GM18511 (cell line): ENCODE measurements around the gene ERCC8.
A peak's percentile ranks its signal among the peaks of the same experiment; 100 is the strongest.
"Not testable (repeated sequence)": the region's sequence is repeated elsewhere in the genome, so short reads cannot be mapped to it uniquely, and the experiment has no call there.

Experiments
- ATAC-seq: cut with Tn5 transposase; IDR thresholded peaks from one replicate; pipeline ENCODE4 v1.9.1; 2021; ENCODE audit warnings: mild to moderate bottlenecking, moderate library complexity; ENCODE audit not compliant: unreplicated experiment

Gene ERCC8

GRCh38 chr5:60918466-60918865 lies 26.4 kb downstream of the ERCC8 start:
- no peak for ATAC-seq

- no peak for ATAC-seq
Observed at GRCh38 chr5:60916646-60917045, 28.2 kb downstream of the ERCC8 start.

- ATAC-seq = no peak
Observed at GRCh38 chr5:60903356-60903755, 41.5 kb downstream of the ERCC8 start.

- ATAC-seq = no peak
Observed at GRCh38 chr5:60896991-60897390, 47.9 kb downstream of the ERCC8 start.

- no peak for ATAC-seq
Observed at GRCh38 chr5:60893521-60893920, 51.3 kb downstream of the ERCC8 start.

GRCh38 chr5:60891667-60892066 lies 53.2 kb downstream of the ERCC8 start:
- no peak for ATAC-seq

- peak; percentile 70 for ATAC-seq
Observed at GRCh38 chr5:60888359-60889061, 56.4 kb downstream of the ERCC8 start.

GRCh38 chr5:60887746-60888145 lies 57.1 kb downstream of the ERCC8 start:
- no peak for ATAC-seq

- ATAC-seq = no peak
Observed at GRCh38 chr5:60887096-60887495, 57.8 kb downstream of the ERCC8 start.

- ATAC-seq = no peak
Observed at GRCh38 chr5:60886158-60886557, 58.7 kb downstream of the ERCC8 start.

- no peak for ATAC-seq
Observed at GRCh38 chr5:60883229-60883628, 61.6 kb downstream of the ERCC8 start.

GRCh38 chr5:60872892-60873291 lies 72.0 kb downstream of the ERCC8 start:
- ATAC-seq = no peak

- no peak for ATAC-seq
Observed at GRCh38 chr5:60870857-60871256, 74.0 kb downstream of the ERCC8 start.

GRCh38 chr5:60860572-60860971 lies 84.3 kb downstream of the ERCC8 start:
- not testable (repeated sequence) for ATAC-seq

- ATAC-seq = no peak
Observed at GRCh38 chr5:60856066-60856465, 88.8 kb downstream of the ERCC8 start.

GRCh38 chr5:60852940-60853339 lies 91.9 kb downstream of the ERCC8 start:
- no peak for ATAC-seq

- ATAC-seq = no peak
Observed at GRCh38 chr5:60852317-60852716, 92.6 kb downstream of the ERCC8 start.

- no peak for ATAC-seq
Observed at GRCh38 chr5:60851626-60852025, 93.2 kb downstream of the ERCC8 start.

GRCh38 chr5:60846298-60846697 lies 98.6 kb downstream of the ERCC8 start:
- no peak for ATAC-seq

GRCh38 chr5:60843936-60844905 lies 100.6 kb downstream of the ERCC8 start, which contains the start of gene ELOVL7:
Gene ELOVL7, minus strand, starts transcription at chr5:60844269. Its CDS starts 56,872 bp downstream, at chr5:60787397.
- peak; percentile 96 for ATAC-seq

GRCh38 chr5:60843386-60843935 lies 101.4 kb downstream of the ERCC8 start:
- ATAC-seq = peak; percentile 41
